Measurements from ENCODE around the gene PAK3.

The PAK3 gene

DNA sequence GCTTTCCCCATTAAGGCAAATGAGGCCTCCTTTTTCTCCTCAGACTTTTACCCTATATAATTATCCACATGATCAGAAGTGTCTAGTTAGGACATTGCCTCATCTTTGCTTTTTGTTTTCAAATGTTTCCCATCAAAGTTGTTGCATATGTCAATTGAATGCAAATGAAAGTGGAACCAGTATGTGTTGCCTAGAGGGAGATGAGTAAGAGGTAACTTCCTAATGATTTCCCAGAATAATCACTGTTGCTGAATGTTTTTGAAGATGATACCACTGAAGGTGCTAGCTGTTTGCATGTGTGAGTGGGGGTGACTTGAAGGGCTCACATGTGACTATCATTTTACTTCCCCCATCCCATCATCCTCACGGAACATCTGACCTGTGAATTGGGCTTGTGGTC, 33.9 kb downstream of the PAK3 start:
- DNase-seq (ENCODE audit: low read depth in 2 of 2, low spot score in 1 of 2) = no peak

- no peak for DNase-seq (ENCODE audit: low read depth in 2 of 2, low spot score in 1 of 2)
Observed at GRCh38 chrX:111131572-111131971, 35.6 kb downstream of the PAK3 start.

DNA sequence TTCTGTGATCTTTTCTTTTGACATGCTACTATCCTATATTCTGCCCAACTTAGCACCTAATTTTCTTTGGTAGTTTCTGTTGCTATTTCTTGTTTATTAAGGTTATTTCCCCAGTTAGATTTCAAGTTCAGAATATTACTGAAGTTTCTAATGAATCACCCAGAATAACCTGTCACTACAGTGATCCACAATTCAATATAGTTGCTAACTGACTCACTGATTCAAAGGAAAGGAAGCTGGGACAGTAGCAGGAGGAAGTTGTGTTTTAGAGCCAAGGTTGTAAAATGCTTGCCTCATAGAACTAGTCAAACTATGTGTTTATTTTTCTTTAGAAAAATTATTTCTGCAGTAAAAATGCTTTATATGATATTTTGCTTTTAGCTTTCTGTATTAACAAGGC, 37.4 kb downstream of the PAK3 start:
- DNase-seq (ENCODE audit: low read depth in 2 of 2, low spot score in 1 of 2) = no peak

DNA sequence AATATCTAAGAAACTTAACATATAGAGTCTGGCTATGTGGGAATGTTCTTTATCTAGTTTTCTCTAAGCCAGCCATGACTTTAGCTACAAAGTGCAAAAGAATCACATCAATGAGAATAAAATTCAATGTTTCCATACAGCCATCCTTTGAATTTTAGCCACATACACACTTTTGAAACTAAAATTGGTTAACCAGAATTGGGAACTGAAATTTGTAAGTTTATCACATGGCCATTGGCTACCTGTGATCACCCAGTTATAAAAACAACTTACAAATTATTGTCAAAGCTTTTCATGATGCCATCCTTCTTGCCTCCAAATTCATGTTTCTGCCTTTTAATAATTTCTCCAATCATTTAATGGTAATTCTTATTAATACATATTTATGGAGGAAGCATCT, 49.9 kb downstream of the PAK3 start:
- DNase-seq (ENCODE audit: low read depth in 2 of 2, low spot score in 1 of 2) = no peak

DNA sequence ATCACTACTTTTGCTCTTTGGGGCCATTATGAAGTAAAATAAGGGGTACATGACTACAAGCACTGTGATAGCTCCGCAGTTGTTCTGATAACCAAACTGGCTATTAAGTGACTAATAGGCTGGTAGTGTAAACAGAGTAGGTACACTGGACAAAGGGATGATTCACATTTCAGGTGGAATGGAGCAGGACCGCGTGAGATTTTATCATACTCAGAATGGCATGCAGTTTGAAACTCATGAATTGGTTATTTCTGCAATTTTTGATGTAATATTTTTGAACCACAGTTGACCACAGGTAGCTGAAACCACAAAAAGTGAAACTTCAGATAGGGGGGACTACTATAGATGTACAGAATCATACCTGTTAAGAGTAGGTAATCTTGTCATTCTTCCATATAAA, 55.8 kb downstream of the PAK3 start:
- no peak for DNase-seq (ENCODE audit: low read depth in 2 of 2, low spot score in 1 of 2)

DNA sequence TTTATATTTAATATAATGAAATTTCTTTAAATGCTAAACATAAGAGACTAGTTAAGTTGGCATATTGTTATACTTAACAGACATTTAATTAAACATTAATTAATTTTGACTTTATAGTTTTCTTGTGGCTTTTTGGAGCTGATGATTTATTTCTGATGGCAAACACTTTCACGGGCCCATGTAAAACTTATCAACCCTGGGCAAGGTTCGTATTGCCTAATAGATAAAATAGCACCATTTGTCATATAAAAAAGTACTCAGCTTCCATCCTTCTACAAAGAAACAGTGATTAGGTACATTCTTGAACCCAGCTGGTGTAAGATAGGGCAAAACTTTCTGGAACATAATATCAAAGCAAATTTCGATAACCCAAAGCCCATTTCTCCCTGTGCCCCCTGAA, 63.2 kb downstream of the PAK3 start:
- no peak for DNase-seq (ENCODE audit: low read depth in 2 of 2, low spot score in 1 of 2)

DNA sequence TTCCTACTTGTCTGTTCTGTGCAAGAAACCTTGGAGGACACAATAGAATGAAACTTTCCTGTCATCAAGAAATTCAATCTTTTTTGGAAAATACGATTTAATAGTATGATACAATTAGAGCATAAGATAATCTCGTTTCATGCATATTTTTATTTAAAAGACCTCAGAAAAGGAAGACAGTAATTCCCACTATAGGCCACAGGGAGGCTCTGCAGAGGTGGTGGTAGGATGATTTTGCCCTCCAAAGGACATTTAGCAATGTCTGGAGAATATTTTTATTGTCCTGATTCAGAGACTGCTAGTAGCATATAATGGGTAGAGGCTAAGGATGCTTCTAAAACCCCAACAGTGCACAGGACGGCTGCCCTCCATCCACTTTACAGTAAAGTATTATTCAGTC, 68.7 kb downstream of the PAK3 start:
- DNase-seq (ENCODE audit: low read depth in 2 of 2, low spot score in 1 of 2) = no peak

- no peak for DNase-seq (ENCODE audit: low read depth in 2 of 2, low spot score in 1 of 2)
Observed at GRCh38 chrX:111165902-111166301, 69.9 kb downstream of the PAK3 start.

GRCh38 chrX:111167334-111167733, 71.3 kb downstream of the PAK3 start:
- DNase-seq (ENCODE audit: low read depth in 2 of 2, low spot score in 1 of 2) = no peak

GRCh38 chrX:111168314-111168713, 72.3 kb downstream of the PAK3 start:
- DNase-seq (ENCODE audit: low read depth in 2 of 2, low spot score in 1 of 2) = no peak

DNA sequence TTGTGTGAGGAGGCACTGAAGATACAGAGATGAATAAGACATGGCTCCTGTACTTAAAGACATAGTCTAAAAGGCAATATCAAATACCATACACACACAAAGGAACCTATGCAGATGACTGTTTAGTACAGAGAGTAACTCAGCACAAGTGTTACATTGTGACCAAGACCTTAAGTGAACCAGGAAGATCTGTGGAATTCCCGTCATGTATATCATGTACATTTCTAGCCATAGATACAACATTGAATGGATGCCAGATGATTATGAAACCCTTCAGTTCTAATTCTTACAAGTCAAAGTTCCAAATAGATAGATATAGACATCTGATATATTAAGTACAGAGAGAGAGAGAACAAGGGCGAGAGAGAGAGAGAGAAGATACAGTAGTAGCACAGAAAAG, 73.2 kb downstream of the PAK3 start:
- no peak for DNase-seq (ENCODE audit: low read depth in 2 of 2, low spot score in 1 of 2)

DNA sequence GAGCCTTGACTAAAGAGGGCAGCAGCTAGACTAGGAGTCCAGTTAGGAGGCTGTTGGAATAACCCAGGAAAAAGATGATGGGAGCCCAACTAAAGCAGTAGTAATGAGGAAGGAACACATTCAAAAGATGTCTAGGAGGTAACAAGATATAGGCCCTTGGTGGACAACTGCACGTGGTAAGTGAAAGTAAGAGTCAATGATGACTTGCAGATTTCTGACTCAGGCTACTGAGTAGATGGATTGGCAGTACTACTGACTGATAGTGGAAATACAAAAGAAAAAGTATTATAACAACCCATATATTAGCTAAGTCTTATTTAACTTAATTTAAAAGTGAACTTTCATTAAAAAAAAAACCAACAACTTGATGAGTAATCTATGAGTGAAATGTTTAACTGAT, 74.0 kb downstream of the PAK3 start:
- no peak for DNase-seq (ENCODE audit: low read depth in 2 of 2, low spot score in 1 of 2)

GRCh38 chrX:111180750-111181240, 84.8 kb downstream of the PAK3 start:
- no peak for DNase-seq (ENCODE audit: low read depth in 2 of 2, low spot score in 1 of 2)

DNA sequence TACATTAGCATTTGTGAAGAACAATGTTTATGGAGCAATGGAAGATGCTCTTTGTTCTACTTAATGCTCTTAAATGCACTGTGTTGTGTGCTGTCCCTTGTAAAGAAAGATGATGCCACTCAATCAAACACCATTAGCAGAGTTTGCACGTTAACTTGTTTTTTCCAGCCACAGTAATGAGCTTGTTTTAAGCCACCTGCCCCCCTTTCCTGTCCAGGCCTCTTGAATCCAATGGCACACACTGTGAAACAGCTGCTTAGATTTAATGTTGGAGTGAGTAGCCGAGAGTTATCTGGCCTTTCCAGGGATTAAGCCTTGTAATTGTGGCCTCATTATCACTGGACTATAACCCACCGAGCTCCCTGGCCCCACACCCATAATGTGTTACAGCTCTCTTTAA, 86.0 kb downstream of the PAK3 start:
- no peak for DNase-seq (ENCODE audit: low read depth in 2 of 2, low spot score in 1 of 2)

DNA sequence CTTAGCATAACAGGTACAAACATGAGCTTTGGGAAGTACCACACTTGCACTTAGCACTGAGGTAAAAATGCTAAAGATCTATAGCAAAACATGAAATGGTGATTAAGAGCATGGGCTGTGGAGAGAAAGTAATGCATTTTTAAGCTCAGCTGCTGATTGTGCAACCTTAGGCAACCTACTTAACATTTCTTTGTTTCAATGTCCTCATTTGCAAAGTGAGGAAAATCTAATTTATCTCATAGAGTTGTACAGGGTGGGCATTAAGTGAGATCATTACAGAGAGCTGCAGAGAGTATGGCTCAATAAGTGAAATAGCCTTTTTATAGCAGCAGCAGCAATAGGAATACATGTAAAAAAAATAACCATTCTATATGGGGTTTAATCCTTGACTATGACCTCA, 87.0 kb downstream of the PAK3 start:
- no peak for DNase-seq (ENCODE audit: low read depth in 2 of 2, low spot score in 1 of 2)

DNA sequence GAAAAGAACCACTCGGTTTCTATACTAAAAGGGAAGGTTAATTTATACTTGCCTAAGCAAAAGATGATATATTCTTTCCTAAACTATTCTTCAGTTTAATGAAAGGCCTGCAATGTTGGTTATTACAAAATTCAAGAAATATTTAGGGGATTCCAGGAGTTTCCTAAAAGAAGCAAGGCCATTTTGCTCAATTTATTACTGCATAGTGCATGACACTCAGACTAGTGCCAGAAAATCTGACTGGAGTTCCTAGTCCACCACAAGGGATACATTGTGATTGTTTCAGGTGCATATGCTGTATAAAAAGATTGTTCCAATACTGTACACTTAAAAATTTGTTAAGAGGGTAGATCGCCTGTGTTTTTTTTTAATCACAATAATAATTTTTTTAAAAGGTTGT, 95.6 kb downstream of the PAK3 start:
- no peak for DNase-seq (ENCODE audit: low read depth in 2 of 2, low spot score in 1 of 2)

- no peak for DNase-seq (ENCODE audit: low read depth in 2 of 2, low spot score in 1 of 2)
Observed at GRCh38 chrX:111199505-111199904, 103.5 kb downstream of the PAK3 start.

DNA sequence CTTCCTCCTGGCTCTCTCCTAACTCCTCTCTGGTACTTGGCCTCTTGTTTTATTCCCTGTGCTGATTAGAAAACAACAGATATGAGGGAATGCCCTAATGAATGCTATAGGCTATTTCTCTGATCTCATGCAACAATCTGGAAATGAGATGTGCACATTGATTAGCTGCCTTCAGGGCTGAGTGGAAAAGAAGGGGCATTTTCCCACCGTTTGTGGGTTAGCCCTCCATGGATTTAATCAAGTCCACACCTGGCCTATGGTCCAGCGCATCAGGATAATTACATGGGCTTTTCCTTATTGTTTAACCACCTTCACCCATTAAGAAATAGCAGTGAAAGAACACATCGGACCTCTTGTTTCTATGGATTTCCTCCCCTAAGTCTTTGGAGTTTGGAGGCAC, 104.3 kb downstream of the PAK3 start:
- DNase-seq (ENCODE audit: low read depth in 2 of 2, low spot score in 1 of 2) = no peak

DNA sequence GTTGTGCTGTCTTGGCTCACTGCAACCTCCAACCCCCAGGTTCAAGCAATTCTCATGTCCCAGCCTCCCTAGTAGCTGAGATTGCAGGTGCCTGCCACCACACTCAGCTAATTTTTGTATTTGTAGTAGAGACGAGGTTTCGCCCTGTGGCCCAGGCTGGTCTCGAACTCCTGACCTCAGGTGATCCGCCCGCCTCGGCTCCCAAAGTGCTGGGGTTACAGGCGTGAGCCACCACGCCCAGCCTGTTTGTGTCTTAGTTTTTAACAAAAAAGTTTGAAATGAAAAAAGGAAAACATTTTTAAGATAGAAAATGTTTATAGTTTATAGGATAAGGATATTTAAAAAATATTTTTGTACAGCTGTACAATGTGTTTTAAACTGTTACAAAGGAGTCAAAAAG, 111.9 kb downstream of the PAK3 start:
- DNase-seq (ENCODE audit: low read depth in 2 of 2, low spot score in 1 of 2) = no peak

DNA sequence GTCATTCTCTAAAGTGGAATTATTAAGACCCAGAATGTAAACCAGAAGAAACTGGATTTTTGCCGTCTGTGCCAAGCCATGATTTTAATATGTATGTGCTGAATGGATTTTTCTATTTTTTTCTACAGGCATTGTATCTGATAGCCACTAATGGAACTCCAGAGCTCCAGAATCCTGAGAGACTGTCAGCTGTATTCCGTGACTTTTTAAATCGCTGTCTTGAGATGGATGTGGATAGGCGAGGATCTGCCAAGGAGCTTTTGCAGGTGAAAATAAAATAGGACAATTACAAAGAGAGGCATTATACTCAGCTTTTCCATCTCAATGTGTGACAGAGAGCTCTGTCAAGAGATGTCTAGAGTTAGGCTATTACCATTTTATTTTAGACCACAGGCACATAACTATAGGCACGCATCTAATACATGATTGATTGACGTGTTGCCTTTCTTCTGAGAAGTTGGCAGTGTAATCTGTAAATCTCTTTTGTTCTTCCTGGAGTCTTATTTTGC, 120.4 kb downstream of the PAK3 start:
- DNase-seq (ENCODE audit: low read depth in 2 of 2, low spot score in 1 of 2) = no peak

DNA sequence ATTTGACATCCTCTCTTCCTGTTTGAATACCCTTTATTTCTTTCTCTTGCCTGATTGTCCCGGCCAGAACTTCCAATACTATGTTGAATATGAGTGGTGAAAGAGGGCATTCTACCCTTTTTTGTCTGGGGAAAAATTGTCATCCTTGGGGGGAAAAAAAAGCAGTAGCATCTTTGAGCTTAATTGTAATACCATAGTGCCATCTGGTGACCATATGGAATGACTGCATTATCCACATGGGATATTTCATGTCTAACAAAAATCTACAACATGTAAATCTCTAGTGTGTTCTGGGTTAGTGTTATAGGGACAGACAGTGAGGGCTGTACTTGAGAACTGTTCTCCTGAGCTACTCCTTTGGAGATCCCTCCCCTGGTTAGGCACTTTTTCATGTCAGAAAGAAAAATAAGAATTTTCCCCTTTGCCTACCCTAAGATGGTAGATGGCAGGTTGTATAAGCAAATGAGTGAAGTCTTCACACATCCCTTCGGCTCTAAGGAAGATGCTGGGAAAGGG, 148.3 kb downstream of the PAK3 start:
- DNase-seq (ENCODE audit: low read depth in 2 of 2, low spot score in 1 of 2) = no peak

DNA sequence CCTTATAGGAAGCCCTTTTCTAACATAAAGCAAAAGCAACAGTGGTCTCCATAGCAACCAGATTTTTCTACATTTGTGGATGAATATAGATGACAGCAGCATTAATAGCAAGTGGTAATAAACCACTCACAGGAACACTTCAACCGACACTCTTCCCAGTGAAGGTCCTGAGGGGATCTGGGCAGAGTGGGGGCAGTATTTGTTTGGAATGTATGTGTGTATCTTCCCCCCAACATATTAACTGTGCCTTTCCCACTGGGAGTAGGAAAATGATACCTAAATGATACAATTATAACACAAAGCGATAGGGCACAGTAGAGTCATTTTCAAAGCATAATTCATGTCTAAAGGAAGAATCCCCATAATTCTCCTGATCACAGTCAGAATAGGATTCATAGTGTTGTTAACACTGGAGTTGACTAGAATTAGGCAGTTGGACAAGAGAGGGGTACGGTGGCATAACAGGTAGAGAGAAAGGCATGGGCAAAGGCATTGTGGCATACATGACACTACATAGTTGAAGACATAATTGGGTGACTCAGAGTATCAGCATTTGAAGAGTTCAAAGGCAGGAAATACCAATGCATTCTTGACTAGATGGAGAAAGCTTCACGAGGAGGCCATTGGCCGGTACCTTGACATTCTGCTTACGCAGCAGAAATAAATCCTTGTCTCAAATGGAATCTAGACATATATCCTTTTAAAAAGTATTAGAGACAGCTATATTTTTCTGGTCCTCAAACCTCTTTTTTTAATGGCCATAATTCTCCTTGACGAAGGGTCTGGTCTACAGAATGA, 159.1 kb downstream of the PAK3 start:
- no peak for DNase-seq (ENCODE audit: low read depth in 2 of 2, low spot score in 1 of 2)

GRCh38 chrX:111257733-111258132, 161.7 kb downstream of the PAK3 start:
- DNase-seq (ENCODE audit: low read depth in 2 of 2, low spot score in 1 of 2) = no peak

All from stimulated activated CD8-positive, alpha-beta memory T cell treated with anti-CD3 and anti-CD28 coated beads, Interleukin-4, amount 100 ng/mL, for 4 hours (primary cell).